Testis (tissue), 2 donors: ENCODE measurements around the gene RPS27.

ENCODE experiments used
- POLR2A ChIP-seq: fragments of 450-650 bp; IDR thresholded peaks from one replicate; pipeline ENCODE4 v1.6.1; 2017; ENCODE audit warnings: antibody characterized with exemption, mild to moderate bottlenecking, moderate library complexity
- TF ChIP-seq, protein P1 (sequence below), 3 experiments: fragments of 450-650 bp in 2 of 3; fragments of 200-600 bp in 1 of 3; sonication (generic) in 1 of 3; IDR thresholded peaks; one replicate each; pipeline ENCODE4 v1.5.1; 2016 to 2019; ENCODE audit warnings: antibody characterized with exemption in 3 of 3, mild to moderate bottlenecking in 2 of 3, moderate library complexity in 1 of 3

- TF ChIP-seq, protein P1, sequence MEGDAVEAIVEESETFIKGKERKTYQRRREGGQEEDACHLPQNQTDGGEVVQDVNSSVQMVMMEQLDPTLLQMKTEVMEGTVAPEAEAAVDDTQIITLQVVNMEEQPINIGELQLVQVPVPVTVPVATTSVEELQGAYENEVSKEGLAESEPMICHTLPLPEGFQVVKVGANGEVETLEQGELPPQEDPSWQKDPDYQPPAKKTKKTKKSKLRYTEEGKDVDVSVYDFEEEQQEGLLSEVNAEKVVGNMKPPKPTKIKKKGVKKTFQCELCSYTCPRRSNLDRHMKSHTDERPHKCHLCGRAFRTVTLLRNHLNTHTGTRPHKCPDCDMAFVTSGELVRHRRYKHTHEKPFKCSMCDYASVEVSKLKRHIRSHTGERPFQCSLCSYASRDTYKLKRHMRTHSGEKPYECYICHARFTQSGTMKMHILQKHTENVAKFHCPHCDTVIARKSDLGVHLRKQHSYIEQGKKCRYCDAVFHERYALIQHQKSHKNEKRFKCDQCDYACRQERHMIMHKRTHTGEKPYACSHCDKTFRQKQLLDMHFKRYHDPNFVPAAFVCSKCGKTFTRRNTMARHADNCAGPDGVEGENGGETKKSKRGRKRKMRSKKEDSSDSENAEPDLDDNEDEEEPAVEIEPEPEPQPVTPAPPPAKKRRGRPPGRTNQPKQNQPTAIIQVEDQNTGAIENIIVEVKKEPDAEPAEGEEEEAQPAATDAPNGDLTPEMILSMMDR (IDR thresholded peaks at IDR 0.05) = no peak
- TF ChIP-seq POLR2A = no peak
Measured at GRCh38 chr1:153945795-153946621, 44.6 kb upstream of the RPS27 start.
